ENCODE measurements around the gene CACNB4.

DNA sequence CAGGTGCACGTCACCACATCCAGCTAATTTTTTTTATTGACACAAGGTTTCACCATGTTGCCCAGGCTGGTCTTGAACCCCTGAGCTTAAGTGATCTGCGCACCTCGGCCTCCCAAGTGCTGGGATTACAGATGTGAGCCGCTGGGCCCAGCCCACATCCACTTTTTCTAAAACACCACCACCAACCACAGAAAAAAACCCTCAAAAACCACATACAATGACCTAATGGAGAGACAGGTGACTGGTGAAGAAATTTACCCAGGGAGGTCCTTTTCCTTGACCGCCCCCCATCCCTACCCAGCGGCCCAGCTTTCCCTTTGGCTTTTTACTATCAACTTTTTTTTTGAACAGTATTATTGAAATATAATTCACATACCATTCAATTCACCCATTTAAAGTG is 47.9 kb downstream of the CACNB4 start:
- no peak for TF ChIP-seq POLR2A (IDR thresholded peaks at IDR 0.05; ENCODE audit: extremely low read depth, insufficient read length)
- TF ChIP-seq, protein P1, sequence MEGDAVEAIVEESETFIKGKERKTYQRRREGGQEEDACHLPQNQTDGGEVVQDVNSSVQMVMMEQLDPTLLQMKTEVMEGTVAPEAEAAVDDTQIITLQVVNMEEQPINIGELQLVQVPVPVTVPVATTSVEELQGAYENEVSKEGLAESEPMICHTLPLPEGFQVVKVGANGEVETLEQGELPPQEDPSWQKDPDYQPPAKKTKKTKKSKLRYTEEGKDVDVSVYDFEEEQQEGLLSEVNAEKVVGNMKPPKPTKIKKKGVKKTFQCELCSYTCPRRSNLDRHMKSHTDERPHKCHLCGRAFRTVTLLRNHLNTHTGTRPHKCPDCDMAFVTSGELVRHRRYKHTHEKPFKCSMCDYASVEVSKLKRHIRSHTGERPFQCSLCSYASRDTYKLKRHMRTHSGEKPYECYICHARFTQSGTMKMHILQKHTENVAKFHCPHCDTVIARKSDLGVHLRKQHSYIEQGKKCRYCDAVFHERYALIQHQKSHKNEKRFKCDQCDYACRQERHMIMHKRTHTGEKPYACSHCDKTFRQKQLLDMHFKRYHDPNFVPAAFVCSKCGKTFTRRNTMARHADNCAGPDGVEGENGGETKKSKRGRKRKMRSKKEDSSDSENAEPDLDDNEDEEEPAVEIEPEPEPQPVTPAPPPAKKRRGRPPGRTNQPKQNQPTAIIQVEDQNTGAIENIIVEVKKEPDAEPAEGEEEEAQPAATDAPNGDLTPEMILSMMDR (IDR thresholded peaks at IDR 0.05; ENCODE audit: low read depth, low read length): no peak

Measured in NB4 (cell line).